Astrocyte of the spinal cord (primary cell): ENCODE measurements around the gene OR4F6.
A peak's percentile ranks its signal among the peaks of the same experiment; 100 is the strongest.

Source experiments
- DNase-seq: peaks from one replicate; pipeline ENCODE4 v3.0.0; 2011; ENCODE audit warnings: low read depth, low spot score
- H3K4me3 ChIP-seq: 2 replicates; pipeline ENCODE4 v1.5.1; 2011; ENCODE audit warnings: low read depth, mild to moderate bottlenecking, low read length, moderate library complexity
- in situ Hi-C: cut with HindIII; loops from 2 replicates; pipeline ENCODE4 v1.10.0; 2017; ENCODE audit warnings: low sequenced_read_pairs
- TF ChIP-seq, protein P1 (sequence below): IDR thresholded peaks from 2 replicates; pipeline ENCODE4 v1.5.1; 2012; ENCODE audit warnings: low read depth, mild to moderate bottlenecking, low read length, inconsistent platforms

Gene OR4F6

GRCh38 chr15:101795455-101795854, 7.9 kb upstream of the OR4F6 start:
- DNase-seq, result peak; percentile 73
- TF ChIP-seq, protein P1, sequence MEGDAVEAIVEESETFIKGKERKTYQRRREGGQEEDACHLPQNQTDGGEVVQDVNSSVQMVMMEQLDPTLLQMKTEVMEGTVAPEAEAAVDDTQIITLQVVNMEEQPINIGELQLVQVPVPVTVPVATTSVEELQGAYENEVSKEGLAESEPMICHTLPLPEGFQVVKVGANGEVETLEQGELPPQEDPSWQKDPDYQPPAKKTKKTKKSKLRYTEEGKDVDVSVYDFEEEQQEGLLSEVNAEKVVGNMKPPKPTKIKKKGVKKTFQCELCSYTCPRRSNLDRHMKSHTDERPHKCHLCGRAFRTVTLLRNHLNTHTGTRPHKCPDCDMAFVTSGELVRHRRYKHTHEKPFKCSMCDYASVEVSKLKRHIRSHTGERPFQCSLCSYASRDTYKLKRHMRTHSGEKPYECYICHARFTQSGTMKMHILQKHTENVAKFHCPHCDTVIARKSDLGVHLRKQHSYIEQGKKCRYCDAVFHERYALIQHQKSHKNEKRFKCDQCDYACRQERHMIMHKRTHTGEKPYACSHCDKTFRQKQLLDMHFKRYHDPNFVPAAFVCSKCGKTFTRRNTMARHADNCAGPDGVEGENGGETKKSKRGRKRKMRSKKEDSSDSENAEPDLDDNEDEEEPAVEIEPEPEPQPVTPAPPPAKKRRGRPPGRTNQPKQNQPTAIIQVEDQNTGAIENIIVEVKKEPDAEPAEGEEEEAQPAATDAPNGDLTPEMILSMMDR, result no peak
- H3K4me3 ChIP-seq, result no peak overlapping the region
- in situ Hi-C loops, result no loop called here

- TF ChIP-seq, protein P1, result no peak
Observed at GRCh38 chr15:101799665-101800064, 3.6 kb upstream of the OR4F6 start.

GRCh38 chr15:101801048-101801447, 2.3 kb upstream of the OR4F6 start:
- TF ChIP-seq, protein P1, result no peak
- DNase-seq, result no peak
- in situ Hi-C loops, result no loop called here

More at GRCh38 chr15:101799665-101800064, 3.6 kb upstream of the OR4F6 start:
- DNase-seq, result no peak
- no peak overlapping the region for H3K4me3 ChIP-seq
- in situ Hi-C loops, result no loop called here

GRCh38 chr15:101803676-101804075, 367 bp downstream of the OR4F6 start:
- no peak overlapping the region for H3K4me3 ChIP-seq
- in situ Hi-C loops, result no loop called here
- DNase-seq, result no peak
- TF ChIP-seq, protein P1, result no peak

More at GRCh38 chr15:101801048-101801447, 2.3 kb upstream of the OR4F6 start:
- no peak overlapping the region for H3K4me3 ChIP-seq

DNA sequence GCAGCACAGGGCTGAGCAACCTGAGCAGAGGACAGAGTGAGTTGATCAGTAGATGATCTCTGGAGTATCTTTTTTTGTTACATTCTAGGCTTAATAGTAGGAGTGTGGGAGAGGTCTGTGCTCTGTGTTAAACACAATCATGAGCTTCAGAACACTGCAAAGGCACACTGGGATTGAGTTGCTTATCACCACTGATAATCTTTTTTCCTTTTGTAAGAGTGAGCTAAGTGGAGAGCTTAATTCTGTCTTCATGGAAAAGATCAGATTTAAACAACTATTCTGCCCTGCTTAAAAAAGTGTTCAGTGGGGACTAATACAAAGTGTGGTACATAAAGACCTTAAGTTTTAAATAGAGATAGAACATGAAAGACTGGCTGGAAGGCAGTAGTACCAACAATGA, 1.1 kb downstream of the OR4F6 start:
- TF ChIP-seq, protein P1, result no peak
- no peak overlapping the region for H3K4me3 ChIP-seq
- DNase-seq, result no peak
- in situ Hi-C loops, result no loop called here

DNA sequence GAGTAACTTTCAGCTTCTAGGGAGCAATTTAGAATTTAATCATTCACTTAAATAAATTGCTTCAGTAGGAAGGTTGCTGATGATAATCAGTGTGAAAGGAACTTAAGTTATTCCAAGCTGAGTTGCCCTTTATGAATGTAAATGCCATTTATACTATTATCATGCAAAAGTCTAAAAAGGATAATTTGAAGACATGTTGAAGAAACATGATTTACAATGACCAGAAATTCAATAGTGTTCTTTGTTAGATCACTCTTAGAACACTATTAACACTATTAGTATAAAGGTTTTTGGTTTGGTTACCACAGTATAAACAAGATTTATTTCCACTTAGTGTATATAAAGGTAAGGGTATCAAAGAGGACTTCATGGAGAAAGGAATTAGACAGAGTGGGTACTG, 1.6 kb downstream of the OR4F6 start:
- DNase-seq, result no peak
- TF ChIP-seq, protein P1, result no peak
- H3K4me3 ChIP-seq, result no peak overlapping the region
- in situ Hi-C loops, result no loop called here
